ENCODE results near the gene SNED1.

The SNED1 gene

DNA sequence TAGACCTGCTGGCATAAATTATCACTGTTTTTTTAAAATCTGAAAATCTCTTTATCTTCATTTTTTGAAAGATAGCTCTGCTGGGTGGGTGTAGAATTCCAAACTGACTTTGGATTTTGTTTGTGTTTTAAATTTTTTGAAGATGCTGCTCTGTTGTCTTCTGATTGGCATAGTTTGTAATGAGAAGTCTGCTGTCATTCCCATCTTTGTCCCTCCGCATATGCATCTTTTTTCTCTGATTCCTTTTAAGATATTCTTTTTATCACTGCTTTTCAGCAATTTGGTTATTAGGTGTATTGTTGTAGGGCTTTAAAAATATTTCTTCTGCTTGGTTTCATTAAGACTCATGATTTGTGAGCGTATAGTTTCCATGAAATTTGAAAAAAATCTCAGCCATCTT is 7.2 kb downstream of the SNED1 start:
- no peak for DNase-seq (ENCODE audit: low read depth)
- no peak overlapping the region for H3K4me3 ChIP-seq (ENCODE audit: low read depth, low read length)
- TF ChIP-seq CTCF (IDR thresholded peaks at IDR 0.05; ENCODE audit: control insufficient read depth, extremely low read depth, insufficient read depth), result no peak

DNA sequence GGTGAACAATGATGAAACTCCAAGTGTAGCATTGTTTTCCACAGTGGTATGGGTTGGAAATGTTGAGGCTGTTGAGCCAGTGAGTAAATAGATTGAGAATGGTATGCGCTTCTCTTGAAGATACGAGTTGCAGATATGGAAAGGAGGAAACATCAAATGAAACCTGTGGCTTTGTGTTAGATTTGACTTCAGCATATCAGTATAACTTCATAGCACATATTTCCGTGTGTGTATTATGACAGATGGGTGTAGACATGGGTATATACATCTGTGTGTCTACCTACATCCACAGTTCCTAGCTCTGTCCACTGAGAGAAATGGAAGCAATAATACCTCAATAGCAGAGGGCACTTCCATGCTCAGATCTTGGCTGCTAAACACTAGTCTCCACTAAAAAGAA is 8.0 kb downstream of the SNED1 start:
- no peak for DNase-seq (ENCODE audit: low read depth)
- no peak for TF ChIP-seq CTCF (IDR thresholded peaks at IDR 0.05; ENCODE audit: control insufficient read depth, extremely low read depth, insufficient read depth)
- H3K4me3 ChIP-seq (ENCODE audit: low read depth, low read length), result no peak overlapping the region

DNA sequence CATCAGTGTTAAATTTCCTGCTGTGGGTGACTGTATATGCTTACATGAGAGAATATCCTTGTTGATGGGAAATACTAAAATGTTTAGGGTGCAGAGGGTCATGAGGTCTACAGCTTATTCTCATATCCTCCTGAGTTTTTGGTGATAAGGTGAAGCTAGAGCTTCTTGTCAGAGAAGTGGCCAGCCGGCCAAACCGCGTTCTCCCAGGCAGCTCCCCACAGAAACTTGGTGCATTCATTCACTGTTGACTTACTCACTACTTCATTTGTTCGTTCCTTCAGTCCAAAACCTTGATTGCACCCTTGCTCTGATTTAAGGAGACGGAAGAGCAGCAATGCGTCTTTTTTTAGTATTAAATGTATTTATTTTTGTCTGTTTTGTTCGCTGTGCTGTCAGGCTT is 8.7 kb downstream of the SNED1 start:
- TF ChIP-seq CTCF (IDR thresholded peaks at IDR 0.05; ENCODE audit: control insufficient read depth, extremely low read depth, insufficient read depth), result no peak
- no peak overlapping the region for H3K4me3 ChIP-seq (ENCODE audit: low read depth, low read length)
- DNase-seq (ENCODE audit: low read depth), result no peak

DNA sequence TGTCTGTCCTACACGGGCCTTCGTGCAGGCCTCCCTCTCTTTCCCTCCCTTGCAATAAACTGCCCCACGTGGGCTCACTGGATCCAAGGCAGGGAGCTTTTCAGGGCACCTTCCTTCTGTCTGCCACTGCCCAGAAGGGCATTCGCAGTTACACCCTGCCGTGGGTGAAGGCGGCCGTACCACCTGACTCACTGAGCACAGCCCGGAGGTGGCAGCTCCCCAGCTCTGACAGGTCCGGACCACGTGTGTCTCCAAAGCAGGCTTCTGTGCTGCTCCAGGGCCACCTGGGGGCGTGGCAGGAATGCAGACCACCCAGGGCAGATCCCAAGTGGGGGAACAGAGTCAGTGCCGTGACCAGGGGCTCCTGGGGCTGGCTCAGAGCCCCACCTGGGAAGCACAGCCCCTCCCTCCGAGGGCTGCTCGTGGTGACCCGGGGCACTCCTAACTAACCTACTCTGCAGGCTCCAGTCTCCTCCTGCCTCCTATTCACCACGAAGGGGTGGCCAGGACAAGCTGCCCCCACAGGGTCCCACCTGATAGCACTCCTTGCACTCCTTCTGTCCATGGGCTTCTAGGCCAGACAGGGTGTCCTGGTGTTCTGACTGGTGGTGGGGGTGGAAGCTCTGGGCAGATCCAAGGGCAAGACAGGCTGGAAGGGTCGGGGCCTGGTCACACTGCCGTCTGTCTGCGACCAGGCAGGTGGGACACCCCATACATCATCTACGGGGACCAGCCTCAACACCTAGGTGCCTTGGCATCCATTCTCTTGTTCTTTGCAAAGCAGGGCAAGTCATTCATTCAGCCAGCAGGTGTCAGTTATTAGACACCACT is 9.7 kb downstream of the SNED1 start:
- H3K4me3 ChIP-seq (ENCODE audit: low read depth, low read length), result no peak overlapping the region
- no peak for TF ChIP-seq CTCF (IDR thresholded peaks at IDR 0.05; ENCODE audit: control insufficient read depth, extremely low read depth, insufficient read depth)
- no peak for DNase-seq (ENCODE audit: low read depth)

DNA sequence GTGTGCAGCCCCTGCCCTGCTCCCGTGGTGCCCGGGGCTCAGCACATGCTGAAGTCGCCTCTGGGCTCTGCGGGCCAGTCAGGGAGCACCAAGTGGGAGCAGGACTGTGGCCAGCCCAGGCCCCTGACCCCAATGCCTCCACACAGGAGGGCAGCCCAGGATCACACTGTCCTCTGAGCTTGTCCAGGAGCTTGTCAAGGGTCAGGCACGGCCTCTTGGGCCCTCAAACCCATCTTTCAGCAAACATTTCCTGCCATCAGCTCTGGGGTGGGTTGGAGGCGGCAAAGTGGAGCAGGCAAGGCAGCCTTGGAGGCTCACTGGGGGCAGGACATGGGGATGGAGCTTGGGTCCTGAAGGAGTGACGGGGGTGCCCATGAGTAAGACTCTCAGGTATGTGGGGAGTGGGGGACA is 10.3 kb downstream of the SNED1 start:
- H3K4me3 ChIP-seq (ENCODE audit: low read depth, low read length), result no peak overlapping the region
- no peak for TF ChIP-seq CTCF (IDR thresholded peaks at IDR 0.05; ENCODE audit: control insufficient read depth, extremely low read depth, insufficient read depth)
- DNase-seq (ENCODE audit: low read depth), result no peak

GRCh38 chr2:241009191-241009590 is 10.8 kb downstream of the SNED1 start:
- DNase-seq (ENCODE audit: low read depth), result no peak
- no peak overlapping the region for H3K4me3 ChIP-seq (ENCODE audit: low read depth, low read length)
- no peak for TF ChIP-seq CTCF (IDR thresholded peaks at IDR 0.05; ENCODE audit: control insufficient read depth, extremely low read depth, insufficient read depth)
